COLO668 (cell line): ENCODE data around the gene DOCK2.
"Not testable (repeated sequence)": the region's sequence is repeated elsewhere in the genome, so short reads cannot be mapped to it uniquely, and the experiment has no call there.

Experiments
- DNase-seq: peaks from one replicate; lab custom pipeline; 2025; ENCODE audit not compliant: unreplicated experiment; lab: John Stamatoyannopoulos, UW

The DOCK2 gene

GRCh38 chr5:169637085-169637548 lies at the start of gene DOCK2:
DOCK2 (plus strand) TSS chr5:169637275; CDS start chr5:169637327, 52 bp downstream.
- no peak for DNase-seq

- no peak for DNase-seq
These were observed 46.5 kb upstream of the DOCK2 start for GRCh38 chr5:169590602-169591001.

- no peak for DNase-seq
These were observed 45.4 kb upstream of the DOCK2 start for GRCh38 chr5:169591636-169592035.

- no peak for DNase-seq
These were observed 44.0 kb upstream of the DOCK2 start for GRCh38 chr5:169592937-169593650.

GRCh38 chr5:169595172-169595820 lies 41.8 kb upstream of the DOCK2 start:
- no peak for DNase-seq

- DNase-seq, result no peak
These were observed 37.6 kb upstream of the DOCK2 start for GRCh38 chr5:169599451-169599850.

GRCh38 chr5:169602535-169602934 lies 34.5 kb upstream of the DOCK2 start:
- DNase-seq, result no peak

GRCh38 chr5:169606279-169606678 lies 30.8 kb upstream of the DOCK2 start:
- no peak for DNase-seq

- no peak for DNase-seq
These were observed 29.2 kb upstream of the DOCK2 start for GRCh38 chr5:169607882-169608281.

- DNase-seq, result no peak
These were observed 27.4 kb upstream of the DOCK2 start for GRCh38 chr5:169609716-169610115.

- DNase-seq, result no peak
These were observed 26.5 kb upstream of the DOCK2 start for GRCh38 chr5:169610606-169611005.

- no peak for DNase-seq
These were observed 21.5 kb upstream of the DOCK2 start for GRCh38 chr5:169615561-169615960.

- DNase-seq, result not testable (repeated sequence)
These were observed 12.8 kb upstream of the DOCK2 start for GRCh38 chr5:169624307-169624706.

GRCh38 chr5:169626779-169627178 lies 10.3 kb upstream of the DOCK2 start:
- DNase-seq, result no peak

GRCh38 chr5:169627551-169627950 lies 9.5 kb upstream of the DOCK2 start:
- no peak for DNase-seq

GRCh38 chr5:169628892-169629291 lies 8.2 kb upstream of the DOCK2 start:
- no peak for DNase-seq

GRCh38 chr5:169629847-169630548 lies 7.1 kb upstream of the DOCK2 start:
- no peak for DNase-seq

- DNase-seq, result no peak
These were observed 5.7 kb upstream of the DOCK2 start for GRCh38 chr5:169631360-169631759.

- DNase-seq, result no peak
These were observed 4.1 kb upstream of the DOCK2 start for GRCh38 chr5:169632946-169633345.

GRCh38 chr5:169634606-169635005 lies 2.5 kb upstream of the DOCK2 start:
- DNase-seq, result no peak

- DNase-seq, result no peak
These were observed 1.1 kb upstream of the DOCK2 start for GRCh38 chr5:169635936-169636335.

- no peak for DNase-seq
These were observed 494 bp upstream of the DOCK2 start for GRCh38 chr5:169636477-169637084.
